CD4-positive, alpha-beta T cell treated with Interleukin-15 for 1 hour (primary cell): ENCODE data around the gene CDK14.
"Not testable (repeated sequence)": the region's sequence is repeated elsewhere in the genome, so short reads cannot be mapped to it uniquely, and the experiment has no call there.

Experiments
- DNase-seq: peaks from one replicate; pipeline ENCODE4 v3.0.0-alpha.2; 2020

Gene CDK14

GRCh38 chr7:90723866-90724265 is 127.7 kb downstream of the CDK14 start:
- DNase-seq = no peak

- no peak for DNase-seq
Measured at GRCh38 chr7:90726120-90726519, 130.0 kb downstream of the CDK14 start.

DNA sequence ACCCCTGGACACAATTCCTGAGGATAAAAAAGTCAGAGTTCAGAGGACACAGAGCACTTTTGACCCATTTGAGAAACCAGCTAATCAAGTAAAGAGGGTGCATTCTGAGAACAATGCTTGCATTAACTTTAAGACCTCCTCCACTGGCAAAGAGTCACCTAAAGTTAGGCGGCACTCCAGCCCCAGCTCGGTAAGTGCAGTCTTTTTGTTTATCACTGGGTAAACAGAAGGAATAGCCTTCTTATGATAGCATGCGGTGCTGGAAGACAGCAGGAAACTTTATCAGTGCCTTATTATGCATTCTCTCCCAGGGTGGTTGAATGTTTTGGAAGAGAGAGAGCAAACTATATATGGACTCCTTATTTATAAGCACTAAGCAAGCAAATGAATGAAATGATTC is 130.5 kb downstream of the CDK14 start:
- DNase-seq = no peak

GRCh38 chr7:90727412-90727811 is 131.3 kb downstream of the CDK14 start:
- DNase-seq = no peak

DNA sequence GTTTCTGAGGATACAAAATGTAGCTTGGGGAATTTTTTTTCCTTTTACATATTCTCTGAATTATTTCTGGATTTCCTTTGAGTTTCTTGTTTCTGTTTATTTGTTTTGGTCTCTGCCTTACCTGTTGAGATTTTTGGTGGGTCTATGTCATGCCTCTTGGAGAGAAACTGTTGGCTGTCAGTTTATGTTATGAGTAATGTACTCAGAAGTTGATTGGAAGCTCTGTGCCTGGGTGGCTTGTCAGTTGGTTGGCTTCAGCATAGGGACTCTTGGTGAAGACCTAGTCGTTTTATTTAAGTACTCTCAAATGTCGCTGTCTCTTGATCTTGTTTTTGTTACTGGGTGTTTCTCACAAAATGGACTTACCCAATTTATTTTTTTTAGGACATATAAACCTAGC is 132.4 kb downstream of the CDK14 start:
- DNase-seq = no peak

GRCh38 chr7:90735611-90736280 is 139.6 kb downstream of the CDK14 start:
- not testable (repeated sequence) for DNase-seq

GRCh38 chr7:90736316-90736715 is 140.2 kb downstream of the CDK14 start:
- no peak for DNase-seq

GRCh38 chr7:90736968-90737939 is 141.1 kb downstream of the CDK14 start:
- peak; percentile 49 for DNase-seq

DNA sequence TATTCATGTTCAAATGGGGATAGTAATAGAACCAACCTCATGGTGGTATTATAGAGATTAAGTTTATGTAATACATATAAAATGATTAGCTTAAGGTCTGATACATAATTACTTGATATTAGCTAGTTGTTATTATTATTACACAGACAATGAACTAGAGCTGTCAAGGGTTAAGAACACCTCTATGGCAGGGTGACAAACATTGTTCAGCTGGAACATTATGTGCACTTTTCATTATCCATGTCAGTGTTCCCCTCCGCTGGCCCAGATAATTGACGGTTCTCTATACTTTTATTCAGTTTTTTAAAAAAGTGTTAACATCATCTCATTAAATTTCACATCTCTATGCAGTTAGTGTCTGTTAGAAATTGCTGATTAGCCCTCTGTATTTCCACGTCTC is 142.1 kb downstream of the CDK14 start:
- no peak for DNase-seq

- DNase-seq = no peak
Measured at GRCh38 chr7:90739716-90740115, 143.6 kb downstream of the CDK14 start.

- DNase-seq = no peak
Measured at GRCh38 chr7:90740386-90740785, 144.3 kb downstream of the CDK14 start.

- no peak for DNase-seq
Measured at GRCh38 chr7:90743626-90744025, 147.5 kb downstream of the CDK14 start.

GRCh38 chr7:90747516-90747915 is 151.4 kb downstream of the CDK14 start:
- DNase-seq = no peak

DNA sequence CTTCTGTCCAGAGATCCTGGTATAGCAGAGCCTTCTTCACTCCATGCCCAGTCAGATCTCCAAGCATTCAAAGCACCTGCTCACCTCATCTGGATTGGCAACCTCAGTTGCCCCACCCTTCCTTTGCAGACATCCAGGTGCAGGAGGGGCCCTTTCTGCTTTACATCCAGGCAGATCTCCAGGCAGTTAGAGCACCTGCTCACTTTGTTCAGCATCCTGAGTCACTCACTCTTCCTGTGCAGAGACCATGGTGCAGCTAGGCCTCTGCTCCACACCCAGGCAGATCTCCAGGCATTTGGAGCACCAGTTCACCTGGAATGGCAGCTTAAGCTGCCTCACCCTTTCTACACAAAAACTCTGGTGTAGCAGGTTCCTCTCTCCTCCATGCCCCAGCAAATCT is 153.1 kb downstream of the CDK14 start:
- no peak for DNase-seq

GRCh38 chr7:90749774-90750173 is 153.7 kb downstream of the CDK14 start:
- no peak for DNase-seq

DNA sequence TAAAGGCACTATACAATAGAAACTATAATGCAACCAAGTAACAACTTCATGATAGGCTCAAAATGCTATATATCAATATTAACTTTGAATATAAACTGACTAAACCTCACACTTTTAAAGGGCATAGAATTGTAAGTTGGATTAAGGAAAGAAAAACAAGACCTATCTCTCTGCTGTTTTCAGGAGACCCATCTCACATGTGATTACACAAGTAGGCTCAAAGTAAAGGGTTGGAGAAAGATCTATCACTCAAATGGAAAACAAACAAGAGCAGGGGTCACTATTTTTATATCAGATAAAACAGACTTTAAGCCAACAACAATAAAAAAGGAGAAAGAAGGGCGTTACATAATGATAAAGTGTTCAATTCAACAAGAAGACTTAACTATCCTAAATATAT is 155.5 kb downstream of the CDK14 start:
- no peak for DNase-seq

DNA sequence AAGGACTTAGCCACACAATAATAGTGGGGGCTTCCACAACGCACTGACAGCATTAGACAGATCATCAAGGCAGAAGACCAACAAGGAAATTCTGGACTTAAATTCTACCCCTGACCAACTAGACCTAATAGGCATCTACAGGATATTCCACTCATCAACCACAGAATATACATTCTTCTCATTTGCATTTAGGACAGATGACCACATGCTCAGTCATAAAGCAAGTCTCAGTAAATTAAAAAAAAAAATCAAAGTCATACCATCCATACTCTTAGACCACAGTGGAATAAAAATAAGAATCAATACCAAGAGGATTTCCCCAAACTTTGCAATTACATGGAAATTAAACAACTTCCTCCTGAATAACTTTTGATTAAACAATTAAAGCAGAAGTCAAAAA is 155.9 kb downstream of the CDK14 start:
- no peak for DNase-seq

- DNase-seq = no peak
Measured at GRCh38 chr7:90755041-90755440, 158.9 kb downstream of the CDK14 start.

- no peak for DNase-seq
Measured at GRCh38 chr7:90756366-90756765, 160.2 kb downstream of the CDK14 start.

DNA sequence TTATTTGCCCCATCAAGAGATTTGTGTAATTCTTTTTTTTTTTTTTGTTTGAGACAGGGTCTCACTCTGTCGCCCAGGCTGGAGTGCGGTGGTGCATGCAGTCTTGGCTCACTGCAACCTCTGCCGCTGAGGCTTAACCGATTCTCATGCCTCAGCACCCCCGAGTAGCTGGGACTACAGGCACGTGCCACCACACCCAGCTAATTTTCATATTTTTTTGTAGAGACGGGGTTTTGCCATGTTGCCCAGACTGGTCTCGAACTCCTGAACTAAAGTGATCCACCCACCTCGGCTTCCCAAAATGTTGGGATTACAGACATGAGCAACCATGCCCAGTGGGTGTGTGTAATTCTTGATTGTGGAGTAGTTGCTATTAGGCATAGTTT is 161.4 kb downstream of the CDK14 start:
- DNase-seq = peak; percentile 35

GRCh38 chr7:90758933-90759562 is 162.9 kb downstream of the CDK14 start:
- no peak for DNase-seq

DNA sequence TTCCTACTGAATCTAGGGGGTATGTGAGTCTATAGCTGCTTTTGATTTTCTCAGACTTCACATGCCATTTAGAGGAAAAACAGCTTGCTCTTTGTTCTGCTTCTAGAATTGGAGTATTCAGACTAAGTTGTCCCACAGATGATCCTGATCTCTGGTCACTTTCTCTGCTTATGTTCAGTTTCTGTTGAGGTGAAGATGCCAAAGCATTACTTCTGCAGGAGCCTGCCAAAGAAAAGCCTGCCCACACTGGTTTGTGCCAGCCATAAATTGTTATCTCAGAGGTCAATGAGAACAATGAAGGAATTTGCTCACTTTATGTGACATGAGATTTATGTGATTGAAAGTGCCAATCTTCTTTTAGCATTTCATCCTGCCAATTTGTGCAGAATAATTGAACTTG is 163.6 kb downstream of the CDK14 start:
- DNase-seq = no peak

DNA sequence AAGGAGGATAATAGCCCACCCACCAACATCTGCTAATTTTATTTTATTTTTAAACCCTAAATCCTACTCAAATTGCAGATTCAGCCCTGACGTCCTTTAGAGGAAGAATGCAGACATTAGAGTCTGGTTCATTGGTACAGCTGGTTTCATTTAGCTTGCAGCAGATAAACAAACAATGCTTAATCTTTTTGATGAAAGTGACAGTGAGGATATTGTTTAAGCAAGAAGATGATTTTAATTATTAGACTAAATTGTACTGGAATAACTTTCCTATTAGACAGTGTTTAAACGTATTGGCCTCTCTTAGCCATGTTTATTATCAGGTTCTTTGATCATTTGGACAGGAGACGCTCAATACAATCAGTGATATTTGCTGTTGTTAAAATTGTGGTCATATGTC is 164.8 kb downstream of the CDK14 start:
- no peak for DNase-seq

DNA sequence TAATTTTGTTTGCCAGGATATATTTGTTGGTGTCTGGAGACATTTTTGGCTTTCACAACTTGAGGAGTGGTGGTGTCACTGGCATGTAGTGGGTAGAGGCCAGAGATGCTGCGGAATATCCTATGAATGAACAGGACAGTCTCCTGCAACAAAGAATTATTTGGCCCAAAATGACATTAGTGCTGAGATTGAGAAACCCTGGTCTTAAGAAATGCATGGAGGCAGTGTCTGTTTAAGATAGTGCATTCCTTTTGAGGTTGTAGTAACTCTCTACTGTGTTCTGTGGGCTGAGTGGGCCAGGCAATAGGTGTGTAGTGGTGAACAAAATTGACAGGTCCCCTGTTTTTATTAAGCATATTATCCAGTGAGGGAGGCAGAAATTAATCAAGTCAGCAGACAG is 165.5 kb downstream of the CDK14 start:
- no peak for DNase-seq
